GM20000 (cell line): ENCODE results near the gene ZNF154.

Experiments
- DNase-seq: peaks from one replicate; pipeline ENCODE4 v3.0.0; 2012; ENCODE audit warnings: low spot score
- TF ChIP-seq, protein P1 (sequence below): IDR thresholded peaks from 2 replicates; pipeline ENCODE4 v1.5.1; 2012; ENCODE audit warnings: mild to moderate bottlenecking, control low read depth; ENCODE audit errors: extremely low read depth, missing control alignments

The ZNF154 gene

DNA sequence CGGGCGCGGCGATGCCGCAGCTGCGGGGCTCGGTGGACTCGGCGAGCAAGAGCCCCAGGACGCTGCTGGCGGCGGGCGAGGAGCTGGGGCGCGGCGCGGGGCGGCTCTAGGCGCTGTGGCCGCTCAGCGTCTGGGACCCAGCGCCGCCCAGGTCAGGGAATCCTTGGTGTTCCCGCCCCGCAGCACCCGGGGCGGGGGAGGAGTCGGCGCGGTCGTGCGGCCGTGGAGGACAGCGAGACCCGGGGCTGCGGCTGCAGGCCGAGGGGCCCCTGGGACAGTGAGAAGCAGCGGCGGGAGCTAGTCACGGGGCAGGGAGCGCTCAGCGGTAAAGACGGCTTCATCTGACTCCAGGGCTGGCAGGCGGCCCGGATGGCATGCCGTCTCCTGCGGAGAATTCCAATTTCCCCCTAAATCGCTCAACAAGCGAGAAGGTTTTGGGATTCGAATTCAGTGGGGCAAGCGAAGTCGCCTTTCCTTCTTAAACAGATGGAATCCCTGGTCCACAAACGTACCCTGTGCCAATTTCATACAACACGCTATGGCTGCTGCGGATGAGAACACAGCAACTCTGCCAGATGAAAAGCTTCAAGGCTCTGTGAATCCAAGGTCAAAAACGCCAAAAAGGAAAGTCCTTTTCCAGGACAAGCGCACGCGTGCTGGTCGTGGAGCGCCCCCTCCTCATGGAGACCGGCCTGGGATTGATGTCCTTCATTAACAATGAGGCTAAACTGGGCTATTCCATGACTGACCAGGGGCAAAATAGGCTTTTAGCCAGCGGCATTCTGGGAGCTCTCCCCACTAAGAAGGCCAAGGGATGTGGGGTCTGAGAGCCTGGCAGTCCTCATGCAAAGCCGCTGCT, 44.5 kb downstream of the ZNF154 start:
- peak; percentile 49 for DNase-seq
- TF ChIP-seq, protein P1, sequence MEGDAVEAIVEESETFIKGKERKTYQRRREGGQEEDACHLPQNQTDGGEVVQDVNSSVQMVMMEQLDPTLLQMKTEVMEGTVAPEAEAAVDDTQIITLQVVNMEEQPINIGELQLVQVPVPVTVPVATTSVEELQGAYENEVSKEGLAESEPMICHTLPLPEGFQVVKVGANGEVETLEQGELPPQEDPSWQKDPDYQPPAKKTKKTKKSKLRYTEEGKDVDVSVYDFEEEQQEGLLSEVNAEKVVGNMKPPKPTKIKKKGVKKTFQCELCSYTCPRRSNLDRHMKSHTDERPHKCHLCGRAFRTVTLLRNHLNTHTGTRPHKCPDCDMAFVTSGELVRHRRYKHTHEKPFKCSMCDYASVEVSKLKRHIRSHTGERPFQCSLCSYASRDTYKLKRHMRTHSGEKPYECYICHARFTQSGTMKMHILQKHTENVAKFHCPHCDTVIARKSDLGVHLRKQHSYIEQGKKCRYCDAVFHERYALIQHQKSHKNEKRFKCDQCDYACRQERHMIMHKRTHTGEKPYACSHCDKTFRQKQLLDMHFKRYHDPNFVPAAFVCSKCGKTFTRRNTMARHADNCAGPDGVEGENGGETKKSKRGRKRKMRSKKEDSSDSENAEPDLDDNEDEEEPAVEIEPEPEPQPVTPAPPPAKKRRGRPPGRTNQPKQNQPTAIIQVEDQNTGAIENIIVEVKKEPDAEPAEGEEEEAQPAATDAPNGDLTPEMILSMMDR = no peak

DNA sequence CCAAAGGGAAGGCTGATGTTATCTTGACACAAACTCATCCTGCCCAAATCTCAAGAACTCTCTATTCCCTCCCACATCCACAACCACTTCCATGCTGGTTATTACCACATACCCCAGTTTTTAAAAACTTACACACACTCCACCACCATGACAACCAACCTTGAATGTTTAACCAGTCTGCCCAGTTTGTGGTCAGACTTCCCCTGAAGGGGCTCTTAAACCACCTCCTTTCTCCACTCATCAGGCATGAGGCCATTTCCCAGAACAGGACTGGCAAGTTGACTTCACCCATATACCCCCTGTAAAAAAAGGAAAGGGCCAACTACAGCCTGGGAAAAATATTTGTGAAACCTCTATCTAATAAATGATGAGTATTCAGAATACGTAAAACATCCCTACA, 52.7 kb downstream of the ZNF154 start:
- no peak for DNase-seq
- TF ChIP-seq, protein P1 = no peak

DNA sequence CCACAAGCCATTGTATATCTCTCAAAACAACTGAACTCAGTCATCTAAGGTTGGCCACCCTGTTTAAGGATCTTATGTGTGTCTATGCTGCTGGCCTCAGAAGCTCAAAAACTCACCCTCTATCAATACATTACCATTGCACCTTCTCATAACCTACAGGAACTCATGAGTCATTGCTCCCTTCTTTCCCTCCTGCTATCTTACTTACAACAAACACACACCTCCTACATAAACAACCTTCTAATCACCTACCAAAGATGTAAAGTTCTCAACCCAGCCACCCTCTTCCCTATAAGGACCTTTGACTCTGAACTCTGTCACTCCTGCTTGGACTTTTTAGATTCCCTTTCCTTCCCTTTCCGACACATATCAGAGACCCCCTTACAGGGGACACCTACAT, 53.6 kb downstream of the ZNF154 start:
- TF ChIP-seq, protein P1 = no peak
- DNase-seq = no peak

DNA sequence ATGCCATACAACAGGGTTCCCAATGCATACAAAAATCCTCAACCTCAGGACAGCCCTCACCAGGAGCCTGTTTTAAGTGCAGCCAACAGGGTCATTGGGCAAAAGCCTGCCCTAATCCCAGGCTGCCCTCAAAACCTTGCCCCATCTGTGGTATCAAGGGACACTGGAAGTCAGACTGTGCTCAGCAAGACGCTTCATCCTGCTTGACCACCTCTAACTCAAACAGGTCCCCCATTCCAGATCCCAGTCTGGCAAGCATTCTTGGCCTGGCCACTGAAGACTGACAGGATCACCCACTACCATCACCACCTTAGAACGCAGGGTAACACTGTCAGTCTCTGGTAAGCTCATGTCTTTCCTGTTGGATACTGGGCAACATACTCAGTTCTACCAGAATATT, 55.3 kb downstream of the ZNF154 start:
- no peak for DNase-seq
- TF ChIP-seq, protein P1 = no peak

DNA sequence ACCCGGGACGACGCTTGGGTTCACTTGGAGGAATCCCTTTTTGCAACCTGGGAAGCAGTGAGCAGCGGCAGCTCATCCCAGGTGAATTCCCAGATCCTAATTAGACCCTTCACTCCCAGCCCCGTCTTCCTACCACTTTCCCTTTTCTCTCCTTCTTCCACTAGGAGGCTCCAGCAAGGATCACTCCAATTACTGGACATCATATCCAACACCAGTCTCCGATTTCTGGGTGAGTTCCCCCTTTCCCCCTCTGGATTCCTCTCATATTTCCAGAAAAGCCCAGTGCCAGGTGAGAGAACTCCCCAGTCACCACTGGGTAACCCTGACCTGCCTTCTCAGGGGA, 57.4 kb downstream of the ZNF154 start:
- DNase-seq = no peak

DNA sequence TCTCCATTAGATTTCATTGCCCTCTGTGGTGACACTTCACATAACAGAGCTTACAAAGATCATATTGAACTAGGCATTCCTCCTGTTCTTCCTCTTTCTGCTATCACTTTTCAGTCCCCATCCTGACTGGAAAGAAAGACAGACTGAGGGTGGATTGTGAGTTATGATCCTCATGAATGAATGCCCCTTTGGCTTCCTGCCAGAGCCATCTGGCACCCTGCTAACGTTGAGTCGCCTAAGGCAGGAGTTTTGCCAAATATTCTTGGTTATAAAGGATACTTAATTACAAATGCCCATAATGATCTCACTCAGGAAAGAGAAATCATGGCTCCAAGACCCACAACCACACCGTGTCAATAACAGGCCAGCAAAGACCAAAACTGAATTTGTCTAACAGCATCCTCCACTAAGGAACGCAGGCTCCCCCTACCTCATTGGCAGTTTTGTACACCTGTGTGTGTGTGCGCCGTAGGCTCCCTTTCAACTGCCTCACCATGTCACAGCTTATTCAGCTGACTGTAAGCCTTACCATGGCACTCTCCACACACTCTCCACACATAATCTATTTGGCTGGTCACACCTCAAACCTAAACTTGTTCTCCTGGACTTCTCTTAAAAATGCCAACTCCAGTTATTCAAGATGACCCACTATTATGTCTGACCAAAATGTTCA, 60.5 kb downstream of the ZNF154 start:
- no peak for DNase-seq
- TF ChIP-seq, protein P1 = no peak

More for the DNA sequence above, 57.4 kb downstream of the ZNF154 start:
- TF ChIP-seq, protein P1 = no peak
